HepG2 (cell line): ENCODE data around the gene FBP2. TPM values are rescaled to one million over a fixed set of nuclear protein-coding genes. Genes with fewer than 3 reads are reported as not detected.

Experiments used
- ATAC-seq: fragments of 200-7000 bp; cut with Tn5 transposase; 3 replicates; pipeline ENCODE4 v1.9.1; 2020; ENCODE audit warnings: mild to moderate bottlenecking, moderate library complexity
- BruUV-seq: library from RNA; stranded (reverse); fragments of 400-500 nt; replicated peaks from 2 replicates; lab custom pipeline; 2021; lab: Mats Ljungman, UMichigan
- CTCF ChIA-PET: fragments of 300-600 bp; formaldehyde crosslinking; extraction: SDS; loops from one replicate; lab custom pipeline; 2021; ENCODE audit warnings: low total read pairs, inconsistent platforms, low intra/inter-chr PET ratio; lab: Yijun Ruan, JAX
- POLR2A ChIA-PET: fragments of 350-600 bp; sonication (Branson Sonifier 250); formaldehyde crosslinking; loops from one replicate; lab custom pipeline; 2020; ENCODE audit warnings: antibody characterized with exemption, inconsistent platforms; lab: Yijun Ruan, JAX
- DNase-seq: peaks from one replicate; pipeline ENCODE4 v3.0.0-alpha.2; 2015; ENCODE audit warnings: low spot score
- FAIRE-seq: peaks from 3 replicates; lab custom pipeline; 2011; peaks lifted over from hg19 to GRCh38; lab: Jason Lieb, UNC
- H2AFZ ChIP-seq: one replicate; pipeline ENCODE4 v1.6.1; 2011; ENCODE audit warnings: low read length, inconsistent platforms
- H3K27ac ChIP-seq: fragments of 300-600 bp; 3 replicates; pipeline ENCODE4 v1.8.0; 2011; ENCODE audit warnings: mixed run types, mild to moderate bottlenecking, mixed read lengths, low read length, inconsistent platforms; ENCODE audit not compliant: insufficient read depth; ENCODE audit errors: extremely low read length
- H3K27me3 ChIP-seq, 2 experiments: fragments of 200-600 bp in 1 of 2; 2 replicates in 1 of 2; 3 replicates in 1 of 2; pipeline versions ENCODE4 v1.6.0 to v1.8.0; 2011; ENCODE audit warnings: low read length in 2 of 2, mild to moderate bottlenecking in 2 of 2, moderate library complexity in 2 of 2, inconsistent platforms in 1 of 2; ENCODE audit not compliant: insufficient read depth in 2 of 2, control insufficient read depth in 1 of 2
- H3K36me3 ChIP-seq, 2 experiments: fragments of 200-600 bp in 1 of 2; replicated peaks in 1 of 2; 2 replicates in 1 of 2; 3 replicates in 1 of 2; pipeline versions ENCODE4 v1.5.1 to v1.8.0; 2011; ENCODE audit warnings: low read length in 2 of 2, inconsistent platforms in 1 of 2; ENCODE audit not compliant: insufficient read depth in 2 of 2, control insufficient read depth in 1 of 2
- H3K4me1 ChIP-seq: 2 replicates; pipeline ENCODE4 v1.5.1; 2012; ENCODE audit warnings: low read length, inconsistent platforms; ENCODE audit not compliant: insufficient read depth
- H3K4me2 ChIP-seq: 2 replicates; pipeline ENCODE4 v1.6.0; 2011; ENCODE audit warnings: low read depth, low read length, inconsistent platforms
- H3K4me3 ChIP-seq, 3 experiments: fragments of 200-600 bp in 1 of 3; sonication (generic), shearing (Covaris generic) in 1 of 3; replicated peaks in 1 of 3; 2 replicates each; pipeline ENCODE4 v1.5.1; 2011 to 2016; ENCODE audit warnings: low read length in 3 of 3, inconsistent platforms in 2 of 3, low read depth in 2 of 3, mild to moderate bottlenecking in 2 of 3, control low read depth in 1 of 3, mixed read lengths in 1 of 3; ENCODE audit not compliant: insufficient read depth in 1 of 3
- H3K79me2 ChIP-seq: one replicate; pipeline ENCODE4 v1.6.1; 2011; ENCODE audit warnings: low read length, inconsistent platforms; ENCODE audit not compliant: insufficient read depth
- H3K9ac ChIP-seq: 2 replicates; pipeline ENCODE4 v1.6.0; 2011; ENCODE audit warnings: mild to moderate bottlenecking, low read depth, low read length, inconsistent platforms; ENCODE audit not compliant: insufficient read depth
- H3K9me3 ChIP-seq: 2 replicates; pipeline ENCODE4 v1.5.1; 2012; ENCODE audit warnings: mild to moderate bottlenecking, low read length
- H4K20me1 ChIP-seq: 2 replicates; pipeline ENCODE4 v1.6.0; 2011; ENCODE audit warnings: inconsistent platforms, mild to moderate bottlenecking, low read length, moderate library complexity; ENCODE audit not compliant: insufficient read depth
- ATF4 ChIP-seq, 2 experiments: fragments of 450-650 bp in 1 of 2; sonication (generic) in 1 of 2; formaldehyde crosslinking; IDR thresholded peaks; 2 replicates each; pipeline versions ENCODE4 v1.5.0 to v1.8.0; 2020 to 2022; ENCODE audit warnings: mild to moderate bottlenecking in 1 of 2, missing genetic modification reagents in 1 of 2
- CEBPG ChIP-seq: IDR thresholded peaks from 2 replicates; pipeline ENCODE4 v1.6.1; 2016
- LRRFIP1 ChIP-seq: sonication (generic); formaldehyde crosslinking; conservative IDR thresholded peaks from 2 replicates; pipeline ENCODE4 v1.4.0; 2020; ENCODE audit warnings: missing genetic modification reagents
- SMYD3 ChIP-seq: sonication (generic); formaldehyde crosslinking; IDR thresholded peaks from 2 replicates; pipeline ENCODE4 v1.8.1; 2023; ENCODE audit warnings: mild to moderate bottlenecking, missing genetic modification reagents
- ZNF234 ChIP-seq: sonication (generic); formaldehyde crosslinking; conservative IDR thresholded peaks from 2 replicates; pipeline ENCODE4 v1.5.1; 2020; ENCODE audit warnings: mild to moderate bottlenecking, missing genetic modification reagents
- ZNF362 ChIP-seq: sonication (generic); formaldehyde crosslinking; IDR thresholded peaks from 2 replicates; pipeline ENCODE4 v1.4.0; 2020; ENCODE audit warnings: missing genetic modification reagents, mild to moderate bottlenecking, borderline replicate concordance
- WGBS: methylation state at CpG from one replicate; pipeline ENCODE4 v1.1.6; 2017; ENCODE audit warnings: low lambda C conversion rate; 5-methylcytosine and 5-hydroxymethylcytosine counted together
- in situ Hi-C: cut with HindIII; loops from 2 replicates; pipeline ENCODE4 v1.10.0; 2017; ENCODE audit warnings: low pct_unique_long_range_greater_than_20kb; ENCODE audit not compliant: extremely low pct_ligation_motif_present
- intact Hi-C: fragments of 100-400 bp; cut with micrococcal nuclease; formaldehyde crosslinking; loops from one replicate; pipeline ENCODE4 v1.10.0; 2022; ENCODE audit not compliant: unreplicated experiment
- polyA plus RNA-seq, 8 experiments: library from polyadenylated mRNA; depleted of rRNA in 3 of 8; stranded (reverse) in 7 of 8; unstranded in 1 of 8; fragments of >200 nt; fragmentation: Illumina TruSeq in 4 of 8; extraction: Trizol in 4 of 8; gene quantifications; 2 replicates each; pipeline versions ENCODE4 v1.2.1 to v1.2.3, GENCODE V29; 2011 to 2016; ENCODE audit warnings: low read depth in 4 of 8, missing spikeins in 1 of 8, mixed read lengths in 1 of 8; ENCODE audit not compliant: insufficient read depth in 1 of 8
- total RNA-seq, 5 experiments: library from RNA; depleted of rRNA; stranded (reverse); fragments of >200 nt; fragmentation: Illumina TruSeq; extraction: Trizol; gene quantifications; 2 replicates each; pipeline ENCODE4 v1.2.3, GENCODE V29; 2016; ENCODE audit warnings: low read depth in 1 of 5

Gene FBP2
- total and polyA plus RNA-seq, 2 of the 13 experiments (the other 11 are each of a cell fraction or from before 2014, with no cell fraction given) = not detected

GRCh38 chr9:94517254-94517653 lies 76.4 kb downstream of the FBP2 start:
- no peak for DNase-seq
- Histone ChIP-seq H2AFZ (no peak overlapping the region), H4K20me1 (no peaks in the 10 kb centered on the region), H3K79me2 (no peaks in the 10 kb centered on the region), H3K9me3 (no peaks in the 10 kb centered on the region), H3K27ac (no peak overlapping the region), H3K27me3 (no peaks in the 10 kb centered on the region), H3K4me2 (no peak overlapping the region), H3K4me1 (peaks cover 52% of the 10 kb centered on the region), H3K9ac (no peak overlapping the region), H3K36me3 (no peaks in the 10 kb centered on the region), H3K4me3 (no peak overlapping the region)
- FAIRE-seq = no peak
- intact Hi-C loops = no loop called here
- peak; percentile 51; the same call in 1 of the 2 replicates for TF ChIP-seq CEBPG
- TF ChIP-seq ATF4 (CRISPR knock-in tag; IDR thresholded peaks at IDR 0.05) = 0 out of 4 replicates have a peak, but pooled peaks of 1 of the 2 experiments have one; percentile 15
- peak; percentile 50 for TF ChIP-seq ZNF362 (CRISPR knock-in tag)
- TF ChIP-seq SMYD3 (CRISPR knock-in tag) = no peak
- no peak for TF ChIP-seq LRRFIP1 (CRISPR knock-in tag)
- no peak for TF ChIP-seq ZNF234 (CRISPR knock-in tag)
- WGBS = 85% methylated on average over 4 of the region's 4 CpGs
- in situ Hi-C loops = no loop called here
- no TSS peak for BruUV-seq
- ChIA-PET CTCF (no interaction called here), POLR2A (no interaction called here)
- no peak for ATAC-seq
